Measurements from ENCODE around the gene PIH1D2.
"Not testable (repeated sequence)": the region's sequence is repeated elsewhere in the genome, so short reads cannot be mapped to it uniquely, and the experiment has no call there.

Gene PIH1D2

DNA sequence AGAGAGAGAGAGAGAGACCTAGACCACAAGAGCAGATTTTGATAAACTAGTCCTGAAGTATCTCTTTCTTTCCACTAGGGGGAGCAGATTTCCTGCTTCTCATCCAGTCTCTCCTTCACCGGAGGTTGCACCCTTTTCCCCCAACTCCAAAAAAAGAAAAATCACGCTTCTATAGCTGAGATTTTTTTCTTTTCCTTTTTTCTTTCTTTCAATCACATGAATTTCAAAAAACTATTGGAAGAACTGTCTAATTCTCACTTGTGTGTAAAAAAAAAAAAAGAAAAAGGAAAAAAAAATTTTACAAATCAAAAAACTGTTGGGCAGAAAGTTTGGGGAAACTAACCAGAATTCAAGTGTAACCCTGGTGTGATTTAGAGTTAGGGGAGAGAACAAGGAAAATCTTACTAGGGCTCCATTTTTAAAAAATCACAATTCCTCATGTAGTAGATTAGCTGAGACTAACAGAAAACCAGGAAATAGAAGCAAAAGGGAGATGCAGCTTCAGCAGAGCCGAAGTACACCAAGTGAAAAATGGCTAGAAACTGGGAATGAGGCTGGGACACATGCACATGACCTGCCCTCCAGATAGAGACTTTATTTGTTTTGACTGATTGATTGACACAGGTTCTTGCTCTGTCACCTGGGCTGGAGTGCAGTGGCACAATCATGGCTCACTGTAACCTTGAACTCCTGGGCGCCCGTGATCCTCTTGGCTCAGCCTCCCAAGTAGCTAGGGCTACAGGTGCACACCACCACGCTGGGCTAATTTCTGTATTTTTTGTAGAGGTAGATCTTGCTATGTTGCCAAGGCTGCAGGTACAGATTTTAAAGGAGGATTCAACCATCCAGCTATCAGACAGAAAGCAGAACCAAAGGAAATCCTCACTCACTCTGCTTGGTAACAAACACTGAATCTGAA, 40.0 kb upstream of the PIH1D2 start:
- FAIRE-seq = no peak

DNA sequence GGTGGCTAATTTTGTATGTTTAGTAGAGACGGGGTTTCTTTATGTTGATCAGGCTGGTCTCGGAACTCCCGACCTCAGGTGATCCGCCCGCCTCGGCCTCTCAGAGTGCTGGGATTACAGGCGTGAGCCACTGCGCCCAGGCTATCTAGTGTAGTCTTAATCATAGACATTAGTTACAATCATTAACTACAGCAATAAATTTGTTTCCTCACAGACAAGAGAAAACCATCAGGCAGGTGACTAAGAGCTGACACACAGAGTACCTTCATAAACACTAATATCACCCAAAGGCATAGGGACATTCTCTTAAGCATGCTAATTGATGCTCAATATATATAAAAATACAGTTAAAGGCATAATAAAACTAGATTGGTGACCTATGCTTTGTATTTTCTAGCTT, 32.3 kb upstream of the PIH1D2 start:
- DNase-seq (ENCODE audit: insufficient read length, low spot score) (no peak), FAIRE-seq (no peak)
- TF ChIP-seq, protein P1, sequence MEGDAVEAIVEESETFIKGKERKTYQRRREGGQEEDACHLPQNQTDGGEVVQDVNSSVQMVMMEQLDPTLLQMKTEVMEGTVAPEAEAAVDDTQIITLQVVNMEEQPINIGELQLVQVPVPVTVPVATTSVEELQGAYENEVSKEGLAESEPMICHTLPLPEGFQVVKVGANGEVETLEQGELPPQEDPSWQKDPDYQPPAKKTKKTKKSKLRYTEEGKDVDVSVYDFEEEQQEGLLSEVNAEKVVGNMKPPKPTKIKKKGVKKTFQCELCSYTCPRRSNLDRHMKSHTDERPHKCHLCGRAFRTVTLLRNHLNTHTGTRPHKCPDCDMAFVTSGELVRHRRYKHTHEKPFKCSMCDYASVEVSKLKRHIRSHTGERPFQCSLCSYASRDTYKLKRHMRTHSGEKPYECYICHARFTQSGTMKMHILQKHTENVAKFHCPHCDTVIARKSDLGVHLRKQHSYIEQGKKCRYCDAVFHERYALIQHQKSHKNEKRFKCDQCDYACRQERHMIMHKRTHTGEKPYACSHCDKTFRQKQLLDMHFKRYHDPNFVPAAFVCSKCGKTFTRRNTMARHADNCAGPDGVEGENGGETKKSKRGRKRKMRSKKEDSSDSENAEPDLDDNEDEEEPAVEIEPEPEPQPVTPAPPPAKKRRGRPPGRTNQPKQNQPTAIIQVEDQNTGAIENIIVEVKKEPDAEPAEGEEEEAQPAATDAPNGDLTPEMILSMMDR (IDR thresholded peaks at IDR 0.05; ENCODE audit: insufficient read depth, missing control alignments) = no peak

More for the DNA sequence above, 40.0 kb upstream of the PIH1D2 start:
- TF ChIP-seq, protein P1 (IDR thresholded peaks at IDR 0.05; ENCODE audit: insufficient read depth, missing control alignments) = peak; percentile 59
- no peak for DNase-seq (ENCODE audit: insufficient read length, low spot score)

DNA sequence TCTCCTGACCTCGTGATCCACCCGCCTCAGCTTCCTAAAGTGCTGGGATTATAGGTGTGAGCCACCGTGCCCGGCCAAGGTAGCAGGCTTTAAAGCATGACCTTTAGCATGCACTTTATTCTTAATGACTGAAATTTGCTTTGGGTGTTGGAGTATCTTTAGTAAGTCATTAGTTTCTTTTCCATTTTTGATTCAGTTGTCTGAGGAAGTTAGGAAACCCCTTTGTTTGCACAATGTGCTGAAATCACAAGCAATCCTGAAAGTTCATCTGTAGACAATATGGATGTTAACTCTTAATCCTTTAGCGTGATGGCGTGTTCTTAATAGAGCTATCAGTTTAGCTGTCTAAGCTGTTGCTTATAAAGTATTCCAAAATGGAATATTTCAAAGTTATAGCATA, 29.6 kb upstream of the PIH1D2 start:
- FAIRE-seq = peak; percentile 6
- no peak for DNase-seq (ENCODE audit: insufficient read length, low spot score)
- TF ChIP-seq, protein P1 (IDR thresholded peaks at IDR 0.05; ENCODE audit: insufficient read depth, missing control alignments) = no peak

DNA sequence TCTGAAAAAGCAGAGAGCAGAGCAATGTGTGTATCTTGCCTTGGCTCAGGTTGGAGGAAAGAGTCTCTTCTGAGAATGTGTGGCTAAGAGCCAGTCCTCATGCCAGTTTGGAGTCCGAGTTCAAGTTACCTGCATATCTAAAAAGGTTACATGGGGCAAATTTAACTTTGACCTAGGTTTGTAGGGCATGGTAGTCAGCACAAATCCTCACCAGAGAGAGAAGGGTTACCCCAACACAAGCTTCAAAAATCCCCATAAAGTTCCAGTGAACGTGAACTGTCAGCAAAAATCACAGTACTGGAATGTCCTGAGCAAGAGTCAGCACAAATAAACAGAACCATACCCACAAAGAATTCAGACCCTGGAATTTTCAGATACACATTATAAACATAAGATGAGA, 26.6 kb upstream of the PIH1D2 start:
- FAIRE-seq (no peak), DNase-seq (ENCODE audit: insufficient read length, low spot score) (no peak)
- TF ChIP-seq, protein P1 (IDR thresholded peaks at IDR 0.05; ENCODE audit: insufficient read depth, missing control alignments) = no peak

DNA sequence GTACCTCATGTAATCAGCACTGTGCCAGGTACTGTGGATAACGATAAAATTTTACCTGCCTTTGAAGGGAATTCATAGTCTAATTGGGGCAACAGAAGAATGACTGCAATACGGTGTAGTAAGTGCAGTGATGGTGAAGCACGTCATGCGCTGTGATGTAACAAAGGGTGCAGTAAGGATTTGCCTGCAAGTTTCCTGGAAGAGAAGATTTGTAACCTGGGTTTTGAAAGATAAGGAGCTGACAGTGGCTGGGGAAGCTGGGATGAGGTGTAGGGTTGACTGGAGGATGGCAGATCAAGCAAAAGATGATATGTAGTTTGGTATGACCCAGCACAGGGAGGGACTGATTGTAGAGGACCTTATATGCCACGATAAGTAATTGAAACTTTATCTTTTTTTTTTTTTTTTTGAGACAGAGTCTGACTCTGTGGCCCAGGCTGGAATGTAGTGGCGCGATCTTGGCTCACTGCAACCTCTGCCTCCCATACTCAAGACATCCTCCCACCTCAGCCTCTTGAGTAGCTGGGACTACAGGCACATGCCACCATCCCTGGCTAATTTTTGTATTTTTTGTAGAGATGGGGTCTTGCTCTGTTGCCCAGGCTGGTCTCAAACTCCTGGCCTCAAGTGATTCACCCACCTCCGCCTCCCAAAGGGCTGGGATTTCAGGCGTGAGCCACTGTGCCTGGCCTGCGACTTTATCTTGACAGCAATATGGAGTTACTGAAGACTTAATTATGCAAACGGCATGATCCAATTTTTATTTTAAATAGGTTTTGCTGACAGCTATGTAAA, 24.1 kb upstream of the PIH1D2 start:
- FAIRE-seq (no peak), DNase-seq (ENCODE audit: insufficient read length, low spot score) (no peak)
- TF ChIP-seq, protein P1 (IDR thresholded peaks at IDR 0.05; ENCODE audit: insufficient read depth, missing control alignments) = no peak

DNA sequence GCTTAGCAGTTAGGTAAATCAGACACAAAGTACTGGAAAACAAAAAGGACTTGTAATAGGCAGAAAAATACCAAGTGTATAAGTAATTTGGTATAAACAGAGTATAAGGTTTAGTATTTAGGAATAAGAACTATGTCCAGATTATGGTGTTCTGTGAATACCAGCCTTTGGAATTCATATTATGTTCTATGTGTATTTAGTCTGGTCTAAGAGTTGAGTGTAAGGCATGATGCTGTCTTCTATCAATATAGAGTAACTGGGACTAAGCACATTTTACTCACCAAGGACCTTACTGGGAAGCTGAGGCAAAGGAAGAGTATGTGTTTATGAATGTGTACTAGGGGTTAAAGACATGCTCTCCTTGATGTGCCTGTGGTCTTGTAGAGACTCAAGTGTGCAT, 22.4 kb upstream of the PIH1D2 start:
- DNase-seq (ENCODE audit: insufficient read length, low spot score) = no peak
- no peak for FAIRE-seq
- TF ChIP-seq, protein P1 (IDR thresholded peaks at IDR 0.05; ENCODE audit: insufficient read depth, missing control alignments) = no peak

DNA sequence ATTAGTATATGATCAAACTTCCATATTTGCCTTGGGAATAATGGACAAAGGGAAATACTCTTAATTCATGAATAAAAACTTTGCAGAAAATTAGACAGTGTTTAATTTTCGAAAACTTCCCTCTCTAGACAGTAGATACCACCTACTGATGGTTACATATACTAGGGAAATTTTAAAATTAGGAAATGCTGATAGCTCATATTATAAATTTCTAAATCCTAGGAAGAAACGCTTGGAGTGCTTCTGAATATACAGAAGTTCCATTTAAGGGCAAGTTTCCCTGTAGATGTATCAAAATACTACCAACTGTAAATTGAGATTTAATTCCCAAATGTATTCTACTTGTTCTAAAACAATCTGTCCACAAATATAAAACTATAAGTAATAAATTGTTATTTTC, 21.5 kb upstream of the PIH1D2 start:
- not testable (repeated sequence) for FAIRE-seq; DNase-seq (ENCODE audit: insufficient read length, low spot score)
